Thoracic aorta (tissue), 2 donors: ENCODE data around the gene NAPB. TPM values are rescaled to one million over a fixed set of nuclear protein-coding genes. Genes with fewer than 3 reads are reported as not detected.

ENCODE experiments used
- ATAC-seq: fragments of 150-250 bp; one replicate; pipeline ENCODE4 v1.8.0; 2017; ENCODE audit warnings: low read depth; ENCODE audit not compliant: insufficient number of reproducible peaks, low FRiP score
- DNase-seq: peaks from one replicate; pipeline ENCODE4 v3.0.0-alpha.2; 2020; ENCODE audit warnings: low spot score
- H3K27ac ChIP-seq, 2 donors: fragments of 200-600 bp; sonication (generic); 1 replicate in 1 of 2; 2 replicates in 1 of 2; pipeline ENCODE4 v1.5.1; 2016; ENCODE audit warnings: mild to moderate bottlenecking in 2 of 2, moderate library complexity in 2 of 2
- H3K27me3 ChIP-seq: fragments of 200-600 bp; sonication (generic); replicated peaks from 2 replicates; pipeline ENCODE4 v1.6.0; 2016; ENCODE audit warnings: mild to moderate bottlenecking; ENCODE audit not compliant: insufficient read depth
- H3K36me3 ChIP-seq: fragments of 200-600 bp; sonication (generic); one replicate; pipeline ENCODE4 v1.5.1; 2016
- H3K4me1 ChIP-seq, 2 donors: fragments of 200-600 bp; sonication (generic); 1 replicate in 1 of 2; 2 replicates in 1 of 2; pipeline versions ENCODE4 v1.5.1 to v1.6.0; 2016; ENCODE audit warnings: low read depth in 2 of 2, mild to moderate bottlenecking in 1 of 2; ENCODE audit not compliant: control insufficient read depth in 1 of 2
- H3K4me3 ChIP-seq: fragments of 200-600 bp; sonication (generic); 2 replicates; pipeline ENCODE4 v1.5.1; 2016; ENCODE audit warnings: mild to moderate bottlenecking
- H3K9me3 ChIP-seq: fragments of 200-600 bp; sonication (generic); 2 replicates; pipeline ENCODE4 v1.5.1; 2016
- CTCF ChIP-seq: fragments of 200-600 bp; sonication (generic); IDR thresholded peaks from one replicate; pipeline ENCODE4 v1.5.1; 2019; ENCODE audit warnings: antibody characterized with exemption
- total RNA-seq, 2 donors: library from RNA; depleted of rRNA; stranded (reverse); fragments of >200 nt; gene quantifications; one replicate each; pipeline versions ENCODE4 v1.1.0 to v1.2.3, GENCODE V29; 2016

Gene NAPB
- total RNA-seq, 2 donors from 2014 or later: 10.2 to 17.1 TPM

- ATAC-seq: no peak
- peaks cover 3 to 6% of the 10 kb centered on the region in 2 donors for H3K4me1 ChIP-seq
Measured at GRCh38 chr20:23406880-23407279, 14.4 kb downstream of the NAPB start.

GRCh38 chr20:23404196-23404595 lies 17.1 kb downstream of the NAPB start:
- TF ChIP-seq CTCF: no peak
- Histone ChIP-seq H3K4me3 (no peak overlapping the region), H3K9me3 (no peaks in the 10 kb centered on the region), H3K27ac (no peak overlapping the region), H3K4me1 (peaks cover 0 to 5% of the 10 kb centered on the region in 2 donors), H3K36me3 (peaks cover under 1% of the 10 kb centered on the region), H3K27me3 (no peaks in the 10 kb centered on the region)
- no peak for ATAC-seq
- no peak for DNase-seq

More at GRCh38 chr20:23406880-23407279, 14.4 kb downstream of the NAPB start:
- Histone ChIP-seq H3K9me3 (no peaks in the 10 kb centered on the region), H3K4me3 (no peak overlapping the region), H3K27me3 (no peaks in the 10 kb centered on the region), H3K36me3 (no peaks in the 10 kb centered on the region), H3K27ac (no peak overlapping the region)
- no peak for TF ChIP-seq CTCF
- no peak for DNase-seq

- DNase-seq (no peak), ATAC-seq (no peak)
- H3K27ac ChIP-seq: no peak overlapping the region
- H3K27me3 ChIP-seq: no peaks in the 10 kb centered on the region
- TF ChIP-seq CTCF: no peak
- H3K9me3 ChIP-seq: no peaks in the 10 kb centered on the region
- H3K4me1 ChIP-seq: peaks cover 0 to 5% of the 10 kb centered on the region in 2 donors
- H3K36me3 ChIP-seq: peaks cover 5% of the 10 kb centered on the region
- H3K4me3 ChIP-seq: no peak overlapping the region
Measured at GRCh38 chr20:23403751-23404150, 17.5 kb downstream of the NAPB start.

- H3K4me1 ChIP-seq: peaks cover 0 to 5% of the 10 kb centered on the region in 2 donors
- no peak for ATAC-seq
- H3K27me3 ChIP-seq: no peaks in the 10 kb centered on the region
- no peaks in the 10 kb centered on the region for H3K9me3 ChIP-seq
- no peak for TF ChIP-seq CTCF
- H3K4me3 ChIP-seq: no peak overlapping the region
- DNase-seq: no peak
- no peak overlapping the region for H3K27ac ChIP-seq
- H3K36me3 ChIP-seq: peaks cover 5% of the 10 kb centered on the region
Measured at GRCh38 chr20:23401051-23401450, 20.2 kb downstream of the NAPB start.

- peaks cover 8% of the 10 kb centered on the region for H3K36me3 ChIP-seq
- peaks cover 0 to 5% of the 10 kb centered on the region in 2 donors for H3K4me1 ChIP-seq
- ATAC-seq (no peak), DNase-seq (no peak)
- H3K9me3 ChIP-seq: no peaks in the 10 kb centered on the region
- TF ChIP-seq CTCF: no peak
- no peak overlapping the region for H3K4me3 ChIP-seq
- H3K27ac ChIP-seq: no peak overlapping the region
- no peaks in the 10 kb centered on the region for H3K27me3 ChIP-seq
Measured at GRCh38 chr20:23399568-23400241, 21.6 kb downstream of the NAPB start.
